Measurements from ENCODE around the gene TDRD1.

TDRD1 gene

DNA sequence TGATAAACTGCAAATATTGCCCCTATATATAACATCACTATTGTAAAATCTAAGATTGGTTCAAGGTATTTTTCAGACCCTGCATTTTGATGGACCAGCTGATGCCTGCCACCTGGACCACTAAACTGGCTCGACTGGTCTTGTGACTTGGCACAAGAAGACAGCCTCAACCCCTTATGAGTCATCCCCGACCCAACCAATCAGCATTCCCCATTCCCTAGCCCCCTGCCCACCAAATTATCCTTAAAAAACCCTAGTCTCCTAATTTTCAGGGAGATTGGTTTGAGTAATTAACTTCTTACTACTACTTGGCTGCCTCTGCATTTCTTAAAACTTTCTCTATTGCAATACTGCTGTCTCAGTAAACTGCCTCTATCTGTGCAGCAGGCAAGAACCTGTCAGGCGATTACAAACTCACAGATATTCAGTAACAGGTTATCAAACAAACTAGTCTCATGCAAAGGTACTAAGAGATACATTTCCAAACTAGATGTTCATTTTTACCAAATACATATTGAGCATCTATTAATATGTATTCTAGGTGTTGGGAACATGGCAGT is 10.6 kb upstream of the TDRD1 start:
- TF ChIP-seq, protein P1, sequence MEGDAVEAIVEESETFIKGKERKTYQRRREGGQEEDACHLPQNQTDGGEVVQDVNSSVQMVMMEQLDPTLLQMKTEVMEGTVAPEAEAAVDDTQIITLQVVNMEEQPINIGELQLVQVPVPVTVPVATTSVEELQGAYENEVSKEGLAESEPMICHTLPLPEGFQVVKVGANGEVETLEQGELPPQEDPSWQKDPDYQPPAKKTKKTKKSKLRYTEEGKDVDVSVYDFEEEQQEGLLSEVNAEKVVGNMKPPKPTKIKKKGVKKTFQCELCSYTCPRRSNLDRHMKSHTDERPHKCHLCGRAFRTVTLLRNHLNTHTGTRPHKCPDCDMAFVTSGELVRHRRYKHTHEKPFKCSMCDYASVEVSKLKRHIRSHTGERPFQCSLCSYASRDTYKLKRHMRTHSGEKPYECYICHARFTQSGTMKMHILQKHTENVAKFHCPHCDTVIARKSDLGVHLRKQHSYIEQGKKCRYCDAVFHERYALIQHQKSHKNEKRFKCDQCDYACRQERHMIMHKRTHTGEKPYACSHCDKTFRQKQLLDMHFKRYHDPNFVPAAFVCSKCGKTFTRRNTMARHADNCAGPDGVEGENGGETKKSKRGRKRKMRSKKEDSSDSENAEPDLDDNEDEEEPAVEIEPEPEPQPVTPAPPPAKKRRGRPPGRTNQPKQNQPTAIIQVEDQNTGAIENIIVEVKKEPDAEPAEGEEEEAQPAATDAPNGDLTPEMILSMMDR (IDR thresholded peaks at IDR 0.05; ENCODE audit: extremely low read depth, missing control alignments) = no peak
- no peak for DNase-seq (ENCODE audit: low spot score)

DNA sequence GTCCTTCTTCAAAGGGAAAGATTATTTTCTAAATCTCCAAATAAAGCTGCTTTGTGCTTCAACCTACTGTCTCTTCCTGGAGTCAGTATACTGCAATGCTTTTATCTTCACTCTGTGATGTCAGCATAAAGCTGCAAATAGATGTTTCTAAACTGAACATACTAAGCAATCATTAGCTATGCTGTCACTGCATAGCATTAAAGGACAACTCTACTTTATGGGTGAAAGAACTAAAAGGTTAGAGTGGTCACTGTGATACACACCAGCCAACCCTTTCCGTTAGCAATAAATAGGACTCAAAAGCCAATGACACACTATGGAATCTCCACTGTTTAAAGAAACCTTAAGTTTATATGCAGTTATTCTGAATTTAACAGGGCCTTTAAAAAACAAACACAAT is 6.9 kb upstream of the TDRD1 start:
- TF ChIP-seq, protein P1 (IDR thresholded peaks at IDR 0.05; ENCODE audit: extremely low read depth, missing control alignments) = no peak
- DNase-seq (ENCODE audit: low spot score) = no peak

DNA sequence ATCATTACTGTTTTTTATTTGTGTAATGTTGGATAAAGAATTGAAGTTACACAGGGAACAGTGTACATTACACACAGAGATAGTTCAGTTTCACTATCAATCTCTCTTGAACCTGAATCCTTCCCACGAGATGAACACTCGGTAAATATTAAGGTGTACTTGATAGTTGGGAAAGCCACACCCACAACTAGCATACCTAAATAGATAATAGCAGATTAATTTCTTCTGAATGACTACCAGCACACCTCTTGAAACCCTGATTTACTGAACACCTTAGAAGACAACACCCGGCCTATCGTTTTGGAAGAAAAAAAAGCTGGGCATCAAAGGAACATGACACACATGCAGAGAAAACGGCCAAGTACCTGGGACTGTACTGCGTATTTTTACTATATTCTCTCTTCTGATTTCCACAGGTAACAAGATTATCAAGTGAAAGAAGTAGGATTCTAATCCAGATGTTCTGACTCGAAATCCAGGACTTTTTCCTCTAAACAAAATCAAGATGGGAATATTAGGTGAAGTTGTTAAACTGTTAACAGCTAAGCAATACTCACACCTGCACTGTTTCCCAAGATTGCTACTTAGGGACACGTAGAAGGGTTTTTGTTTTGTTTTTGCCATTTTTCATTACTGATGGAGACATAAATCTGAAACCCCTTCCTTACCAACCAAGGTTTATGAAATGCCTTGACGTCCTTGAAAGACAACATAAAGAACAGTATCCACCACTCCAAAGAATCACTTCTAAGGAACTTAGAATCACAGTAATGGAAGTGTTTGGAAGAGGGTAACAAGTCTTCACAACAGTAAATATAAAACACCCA is 6.2 kb upstream of the TDRD1 start:
- no peak for DNase-seq (ENCODE audit: low spot score)
- TF ChIP-seq, protein P1 (IDR thresholded peaks at IDR 0.05; ENCODE audit: extremely low read depth, missing control alignments) = no peak

DNA sequence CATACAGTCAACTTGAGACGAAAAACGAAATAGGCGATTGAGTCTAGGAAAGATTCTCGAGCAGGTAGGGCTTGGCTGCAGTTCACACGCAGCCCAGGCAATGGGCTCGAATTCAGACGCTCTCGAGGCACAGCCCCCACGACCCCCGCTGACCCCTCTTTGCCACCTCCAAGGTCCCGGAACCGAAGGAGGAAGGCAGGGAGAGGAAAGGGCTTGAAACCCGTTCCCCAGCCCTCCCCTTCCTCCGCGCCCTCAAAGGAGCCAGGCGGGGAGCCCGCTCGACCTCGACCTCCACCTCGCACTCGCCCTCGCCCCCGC is 5.6 kb upstream of the TDRD1 start:
- DNase-seq (ENCODE audit: low spot score) = peak; percentile 36

DNA sequence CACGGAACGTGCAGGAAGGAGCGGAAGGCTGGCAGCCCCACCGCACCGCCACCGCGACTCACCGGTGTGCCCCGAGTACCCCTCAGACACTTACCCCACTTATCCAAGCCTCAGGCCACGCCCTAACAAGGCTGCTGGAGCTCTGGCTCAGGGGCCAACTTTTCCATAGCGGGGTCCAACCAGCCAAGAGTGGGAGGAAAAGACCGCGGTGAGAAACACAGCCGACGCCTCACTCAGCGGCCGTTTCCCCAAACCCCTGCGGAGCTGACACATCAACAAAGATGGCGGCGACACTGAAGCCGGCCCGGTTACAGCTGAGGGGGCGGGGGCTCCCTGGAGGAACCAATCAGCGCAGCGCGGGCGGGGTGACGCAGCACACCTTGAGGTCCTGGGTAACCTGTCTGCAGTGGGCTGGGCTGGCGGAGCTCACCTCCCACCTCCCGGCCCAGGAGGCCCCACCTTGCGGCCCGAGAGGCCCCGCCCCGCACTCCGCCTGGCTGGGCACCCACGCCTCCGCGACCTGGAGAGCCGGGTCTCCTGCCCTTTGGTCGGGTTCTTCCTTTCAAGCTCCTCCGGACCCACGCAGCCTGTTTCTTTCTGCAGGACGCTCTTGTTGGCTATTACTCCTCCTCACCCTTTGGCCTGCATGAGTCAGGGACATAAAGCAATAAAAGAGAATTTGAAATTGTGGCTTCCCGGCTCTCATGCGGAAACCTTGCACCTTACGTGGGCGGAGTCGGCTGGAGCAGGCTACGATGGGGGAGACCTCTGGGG is 5.0 kb upstream of the TDRD1 start, which contains the start of gene CCDC186:
TSS of gene CCDC186 (minus strand) at position 283 of the 774 bp plus-strand sequence. CDS start 10,935 bp downstream, outside the sequence.
- TF ChIP-seq, protein P1 (IDR thresholded peaks at IDR 0.05; ENCODE audit: extremely low read depth, missing control alignments) = no peak
- peak; percentile 96 for DNase-seq (ENCODE audit: low spot score)

More for the DNA sequence above, 5.6 kb upstream of the TDRD1 start:
- TF ChIP-seq, protein P1 (IDR thresholded peaks at IDR 0.05; ENCODE audit: extremely low read depth, missing control alignments) = no peak

DNA sequence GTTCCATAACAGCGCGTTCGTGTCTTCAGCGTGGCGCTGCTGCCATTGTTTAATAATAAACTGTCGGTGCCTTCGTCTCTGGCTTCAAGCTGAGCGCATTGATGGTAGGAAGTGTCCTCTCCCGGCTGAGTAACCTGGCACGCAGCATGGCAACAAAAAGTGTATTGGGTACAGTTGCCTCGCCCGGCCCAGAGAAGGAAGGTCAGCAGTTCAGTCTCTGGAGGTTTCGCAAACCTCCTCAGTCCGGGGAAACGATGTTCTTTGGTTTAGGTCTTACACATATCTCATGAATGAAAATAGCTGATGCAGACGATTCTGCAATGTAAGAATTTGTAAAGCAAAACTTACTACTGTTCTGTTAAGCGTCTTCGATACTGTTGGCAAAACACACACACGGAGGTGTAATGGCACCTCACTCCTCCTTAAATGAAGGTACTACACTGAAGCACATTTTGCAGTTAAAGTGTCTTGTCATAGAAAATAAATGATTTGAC is 4.4 kb upstream of the TDRD1 start:
- TF ChIP-seq, protein P1 (IDR thresholded peaks at IDR 0.05; ENCODE audit: extremely low read depth, missing control alignments) = no peak
- DNase-seq (ENCODE audit: low spot score) = peak; percentile 30

DNA sequence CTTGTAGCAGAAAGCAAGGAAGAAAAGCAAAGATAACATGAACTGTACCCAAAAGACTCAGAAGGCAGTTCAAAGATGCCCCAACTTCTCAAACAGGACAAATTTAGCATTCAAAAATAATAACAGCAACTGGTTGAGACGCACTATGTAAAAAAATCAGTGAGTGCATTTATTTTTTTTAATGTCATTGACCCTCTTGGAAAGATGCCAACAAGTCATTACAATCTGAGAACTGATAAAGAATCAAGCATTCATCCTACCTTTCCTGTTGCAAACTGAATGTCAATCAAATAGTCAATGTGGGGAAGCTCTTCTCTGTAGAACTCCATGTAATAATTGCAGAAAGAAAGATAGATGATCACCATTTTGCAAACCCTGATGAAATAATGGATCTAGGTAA is 3.5 kb upstream of the TDRD1 start:
- no peak for DNase-seq (ENCODE audit: low spot score)
- TF ChIP-seq, protein P1 (IDR thresholded peaks at IDR 0.05; ENCODE audit: extremely low read depth, missing control alignments) = no peak

Data from GM20000 (cell line).